Tibial artery (tissue), 4 donors: ENCODE measurements around the gene MACROD2.

Experiments
- DNase-seq, 2 donors: peaks; one replicate each; pipeline ENCODE4 v3.0.0-alpha.2; 2019
- H3K27ac ChIP-seq, 2 donors: fragments of 200-600 bp; sonication (generic) in 1 of 2; 1 replicate in 1 of 2; 2 replicates in 1 of 2; pipeline ENCODE4 v1.5.1; 2018 to 2019; ENCODE audit warnings: mild to moderate bottlenecking in 1 of 2
- H3K27me3 ChIP-seq, 2 donors: fragments of 200-600 bp; sonication (generic) in 1 of 2; one replicate each; pipeline versions ENCODE4 v1.5.1 to v1.6.0; 2016 to 2019
- H3K36me3 ChIP-seq, 3 donors: fragments of 200-600 bp; sonication (generic) in 2 of 3; one replicate each; pipeline ENCODE4 v1.5.1; 2016 to 2019; ENCODE audit warnings: mild to moderate bottlenecking in 2 of 3
- H3K4me1 ChIP-seq, 4 donors: fragments of 200-600 bp; sonication (generic) in 2 of 4; 1 replicate in 3 of 4; 2 replicates in 1 of 4; pipeline ENCODE4 v1.5.1; 2016 to 2019
- H3K4me3 ChIP-seq, 2 donors: fragments of 200-600 bp; sonication (generic) in 1 of 2; 1 replicate in 1 of 2; 2 replicates in 1 of 2; pipeline ENCODE4 v1.5.1; 2018 to 2019; ENCODE audit warnings: mild to moderate bottlenecking in 2 of 2
- H3K9me3 ChIP-seq, 3 donors: fragments of 200-600 bp; sonication (generic) in 1 of 3; one replicate each; pipeline ENCODE4 v1.5.1; 2016 to 2019
- CTCF ChIP-seq, 2 experiments: fragments of 200-600 bp in 1 of 2; fragments of 450-650 bp in 1 of 2; IDR thresholded peaks; one replicate each; pipeline ENCODE4 v1.5.1; 2017 to 2019; ENCODE audit warnings: antibody characterized with exemption in 2 of 2, mild to moderate bottlenecking in 1 of 2, moderate library complexity in 1 of 2
- intact Hi-C: fragments of 100-400 bp; cut with DNase I; formaldehyde crosslinking; loops from one replicate; pipeline ENCODE4 v1.15.0; 2023; ENCODE audit warnings: low total_unique reads

The MACROD2 gene

GRCh38 chr20:14801591-14802325 lies 806.4 kb downstream of the MACROD2 start:
- intact Hi-C loops, result no loop called here
- Histone ChIP-seq H3K27ac (no peak overlapping the region), H3K36me3 (no peaks in the 10 kb centered on the region), H3K4me3 (no peak overlapping the region), H3K4me1 (no peaks in the 10 kb centered on the region), H3K27me3 (no peaks in the 10 kb centered on the region), H3K9me3 (no peaks in the 10 kb centered on the region)
- no peak for TF ChIP-seq CTCF (IDR thresholded peaks at IDR 0.05)
- DNase-seq, result no peak

DNA sequence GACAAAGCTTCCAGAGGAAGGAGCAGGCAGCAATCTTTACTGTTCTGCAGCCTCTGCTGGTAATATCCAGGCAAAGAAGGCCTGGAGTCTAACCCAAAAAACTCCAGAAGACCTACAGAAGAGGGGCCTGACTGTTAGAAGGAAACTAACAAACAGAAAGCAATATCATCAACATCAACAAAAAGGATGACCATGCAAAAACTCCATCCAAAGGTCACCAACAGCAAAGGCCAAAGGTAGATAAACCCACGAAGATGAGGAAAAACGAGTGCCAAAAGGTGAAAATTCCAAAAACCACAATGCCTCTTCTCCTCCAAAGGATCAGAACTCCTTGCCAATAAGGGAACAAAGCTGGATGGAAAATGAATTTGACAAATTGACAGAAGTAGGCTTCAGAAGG lies 811.9 kb downstream of the MACROD2 start:
- Histone ChIP-seq H3K4me1 (no peaks in the 10 kb centered on the region), H3K27ac (no peak overlapping the region), H3K4me3 (no peak overlapping the region), H3K9me3 (peaks cover 0 to 10% (median 0%) of the 10 kb centered on the region in 3 donors), H3K36me3 (no peaks in the 10 kb centered on the region), H3K27me3 (no peaks in the 10 kb centered on the region)
- intact Hi-C loops, result no loop called here
- no peak for DNase-seq
- TF ChIP-seq CTCF (IDR thresholded peaks at IDR 0.05), result no peak

GRCh38 chr20:14815340-14815739 lies 820.0 kb downstream of the MACROD2 start:
- Histone ChIP-seq H3K36me3 (no peaks in the 10 kb centered on the region), H3K4me3 (no peak overlapping the region), H3K9me3 (peaks cover 0 to 5% (median 0%) of the 10 kb centered on the region in 3 donors), H3K27me3 (no peaks in the 10 kb centered on the region), H3K4me1 (no peaks in the 10 kb centered on the region), H3K27ac (no peak overlapping the region)
- intact Hi-C loops, result no loop called here
- no peak for TF ChIP-seq CTCF (IDR thresholded peaks at IDR 0.05)
- DNase-seq, result no peak

DNA sequence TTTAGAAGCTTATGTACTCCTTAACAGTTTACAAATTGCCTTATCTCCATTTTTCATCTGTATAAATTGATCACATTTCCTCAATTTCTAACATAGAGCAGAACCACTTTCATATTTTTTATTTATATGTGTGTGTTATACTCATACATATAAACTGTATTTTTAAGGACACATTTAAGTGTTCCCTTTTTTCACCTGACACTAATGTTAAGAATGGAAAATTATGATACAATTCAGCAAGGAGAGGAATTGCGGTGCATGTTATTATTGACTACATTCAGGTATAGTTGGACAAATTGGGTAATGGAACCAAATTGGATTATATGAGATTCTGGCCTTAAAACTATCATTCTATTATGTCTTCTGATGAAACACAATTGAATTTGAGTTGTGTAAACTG lies 821.2 kb downstream of the MACROD2 start:
- Histone ChIP-seq H3K4me3 (no peak overlapping the region), H3K4me1 (peaks cover 0 to 9% (median 0%) of the 10 kb centered on the region in 4 donors), H3K27me3 (no peaks in the 10 kb centered on the region), H3K27ac (no peak overlapping the region), H3K36me3 (no peaks in the 10 kb centered on the region), H3K9me3 (no peaks in the 10 kb centered on the region)
- no peak for DNase-seq
- TF ChIP-seq CTCF (IDR thresholded peaks at IDR 0.05), result no peak
- intact Hi-C loops, result no loop called here

GRCh38 chr20:14817101-14817500 lies 821.8 kb downstream of the MACROD2 start:
- intact Hi-C loops, result no loop called here
- Histone ChIP-seq H3K27ac (no peak overlapping the region), H3K4me3 (no peak overlapping the region), H3K9me3 (no peaks in the 10 kb centered on the region), H3K36me3 (no peaks in the 10 kb centered on the region), H3K4me1 (peaks cover 0 to 9% (median 0%) of the 10 kb centered on the region in 4 donors), H3K27me3 (no peaks in the 10 kb centered on the region)
- TF ChIP-seq CTCF (IDR thresholded peaks at IDR 0.05), result no peak
- no peak for DNase-seq
